Activated CD8-positive, alpha-beta memory T cell treated with anti-CD3 and anti-CD28 coated beads, Interleukin-2, amount 50 U/mL, for 24 hours (primary cell): ENCODE data around the gene PYGB.

Experiments used
- DNase-seq: peaks from one replicate; pipeline ENCODE4 v3.0.0-alpha.2; 2020; ENCODE audit errors: extremely low read depth

PYGB gene

GRCh38 chr20:25247956-25248785 is at the start of gene PYGB:
TSS of gene PYGB (plus strand) at chr20:25248085. CDS start at chr20:25248179, 94 bp downstream.
- peak; percentile 21 for DNase-seq

- DNase-seq = no peak
Measured at GRCh38 chr20:25198663-25199383, 49.1 kb upstream of the PYGB start.

- DNase-seq = no peak
Measured at GRCh38 chr20:25199473-25200260, 48.2 kb upstream of the PYGB start.

GRCh38 chr20:25203089-25203488 is 44.8 kb upstream of the PYGB start:
- DNase-seq = no peak

GRCh38 chr20:25203871-25204320 is 44.0 kb upstream of the PYGB start:
- no peak for DNase-seq

GRCh38 chr20:25204550-25205276 is 43.2 kb upstream of the PYGB start:
- DNase-seq = no peak

GRCh38 chr20:25205277-25206062 is 42.4 kb upstream of the PYGB start:
- no peak for DNase-seq

GRCh38 chr20:25206063-25206403 is 41.9 kb upstream of the PYGB start:
- no peak for DNase-seq

- DNase-seq = no peak
Measured at GRCh38 chr20:25206548-25206947, 41.3 kb upstream of the PYGB start.

- no peak for DNase-seq
Measured at GRCh38 chr20:25207149-25207959, 40.5 kb upstream of the PYGB start.

- DNase-seq = no peak
Measured at GRCh38 chr20:25207960-25208534, 39.8 kb upstream of the PYGB start.

- DNase-seq = no peak
Measured at GRCh38 chr20:25209400-25209799, 38.5 kb upstream of the PYGB start.

GRCh38 chr20:25209911-25210310 is 38.0 kb upstream of the PYGB start:
- no peak for DNase-seq

GRCh38 chr20:25211273-25211672 is 36.6 kb upstream of the PYGB start:
- no peak for DNase-seq

- no peak for DNase-seq
Measured at GRCh38 chr20:25212242-25212641, 35.6 kb upstream of the PYGB start.

- DNase-seq = no peak
Measured at GRCh38 chr20:25213566-25214425, 34.1 kb upstream of the PYGB start.

- no peak for DNase-seq
Measured at GRCh38 chr20:25214426-25214790, 33.5 kb upstream of the PYGB start.

GRCh38 chr20:25214819-25215218 is 33.1 kb upstream of the PYGB start:
- DNase-seq = no peak

GRCh38 chr20:25215521-25215920 is 32.4 kb upstream of the PYGB start:
- DNase-seq = no peak
